22Rv1 (cell line): Measurements from ENCODE around the gene KCTD5.

ENCODE experiments used
- ZFX ChIP-seq: fragments of 450-650 bp; IDR thresholded peaks from 2 replicates; pipeline ENCODE4 v1.6.1; 2017; ENCODE audit warnings: antibody characterized with exemption, borderline replicate concordance
- TF ChIP-seq, protein P1 (sequence below): fragments of 450-650 bp; IDR thresholded peaks from 2 replicates; pipeline ENCODE4 v1.5.1; 2017; ENCODE audit warnings: mild to moderate bottlenecking

DNA sequence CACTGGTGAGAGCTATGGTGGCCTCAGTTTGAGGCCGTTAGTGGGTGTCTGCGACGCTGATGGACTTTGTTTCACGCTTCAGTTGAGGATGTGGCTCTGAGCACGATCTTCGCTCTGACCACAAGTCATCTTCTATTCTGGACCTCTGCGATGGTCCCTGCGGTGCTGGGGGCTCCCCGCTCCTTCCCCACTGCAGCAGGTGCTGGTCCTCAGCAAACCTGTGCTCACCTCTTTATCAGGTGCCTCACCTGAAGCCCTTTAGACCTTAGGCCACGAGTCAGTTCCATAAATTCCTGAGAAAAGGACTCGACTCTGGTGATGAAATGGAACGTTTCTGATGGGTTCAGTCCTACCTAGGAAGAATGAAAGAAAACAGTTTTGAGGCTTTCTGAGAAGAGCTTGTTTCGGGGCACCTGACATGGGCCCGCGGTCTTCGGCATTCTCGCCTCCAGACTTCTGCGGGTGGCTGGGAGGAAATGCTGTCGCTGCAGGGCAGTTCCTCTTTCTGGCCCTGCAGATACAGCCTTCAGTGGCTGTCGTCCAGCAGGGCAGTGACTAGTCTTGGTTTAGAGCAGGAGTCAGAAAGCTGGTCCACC is 4.7 kb downstream of the KCTD5 start:
- TF ChIP-seq, protein P1, sequence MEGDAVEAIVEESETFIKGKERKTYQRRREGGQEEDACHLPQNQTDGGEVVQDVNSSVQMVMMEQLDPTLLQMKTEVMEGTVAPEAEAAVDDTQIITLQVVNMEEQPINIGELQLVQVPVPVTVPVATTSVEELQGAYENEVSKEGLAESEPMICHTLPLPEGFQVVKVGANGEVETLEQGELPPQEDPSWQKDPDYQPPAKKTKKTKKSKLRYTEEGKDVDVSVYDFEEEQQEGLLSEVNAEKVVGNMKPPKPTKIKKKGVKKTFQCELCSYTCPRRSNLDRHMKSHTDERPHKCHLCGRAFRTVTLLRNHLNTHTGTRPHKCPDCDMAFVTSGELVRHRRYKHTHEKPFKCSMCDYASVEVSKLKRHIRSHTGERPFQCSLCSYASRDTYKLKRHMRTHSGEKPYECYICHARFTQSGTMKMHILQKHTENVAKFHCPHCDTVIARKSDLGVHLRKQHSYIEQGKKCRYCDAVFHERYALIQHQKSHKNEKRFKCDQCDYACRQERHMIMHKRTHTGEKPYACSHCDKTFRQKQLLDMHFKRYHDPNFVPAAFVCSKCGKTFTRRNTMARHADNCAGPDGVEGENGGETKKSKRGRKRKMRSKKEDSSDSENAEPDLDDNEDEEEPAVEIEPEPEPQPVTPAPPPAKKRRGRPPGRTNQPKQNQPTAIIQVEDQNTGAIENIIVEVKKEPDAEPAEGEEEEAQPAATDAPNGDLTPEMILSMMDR: no peak
- TF ChIP-seq ZFX: no peak
